Thyroid gland (tissue), 4 donors: ENCODE measurements around the gene EEF1AKMT4.

Experiments used
- CTCF ChIP-seq, 6 experiments: fragments of 200-600 bp in 3 of 6; fragments of 450-650 bp in 3 of 6; sonication (generic) in 3 of 6; IDR thresholded peaks; one replicate each; pipeline ENCODE4 v1.5.1; 2016 to 2019; ENCODE audit warnings: antibody characterized with exemption in 6 of 6, mild to moderate bottlenecking in 2 of 6, inconsistent platforms in 1 of 6, moderate library complexity in 1 of 6
- POLR2A ChIP-seq, 2 donors: fragments of 450-650 bp; IDR thresholded peaks; one replicate each; pipeline ENCODE4 v1.6.1; 2017; ENCODE audit warnings: antibody characterized with exemption in 2 of 2, mild to moderate bottlenecking in 2 of 2, moderate library complexity in 1 of 2

GRCh38 chr3:184261270-184261853 is 11.9 kb downstream of the EEF1AKMT4 start, which contains the start of gene CAMK2N2:
- TF ChIP-seq CTCF (IDR thresholded peaks at IDR 0.05), result no peak
- no peak for TF ChIP-seq POLR2A (IDR thresholded peaks at IDR 0.05)
